Fibroblast of gingiva (primary cell): ENCODE measurements around the gene REN.

Source experiments
- DNase-seq: peaks from one replicate; pipeline ENCODE4 v3.0.0-alpha.2; 2011; ENCODE audit warnings: low read depth

Gene REN

GRCh38 chr1:204153667-204154066 lies 12.5 kb downstream of the REN start:
- DNase-seq = no peak

GRCh38 chr1:204152310-204153044 lies 13.7 kb downstream of the REN start:
- DNase-seq = no peak

- no peak for DNase-seq
These were observed 14.4 kb downstream of the REN start, which contains the start of gene ETNK2 for GRCh38 chr1:204151552-204152309. ETNK2 (minus strand) TSS chr1:204152044; CDS start chr1:204151852, 192 bp downstream.

GRCh38 chr1:204150702-204151551 lies 15.2 kb downstream of the REN start:
- DNase-seq = no peak

- DNase-seq = no peak
These were observed 16.2 kb downstream of the REN start for GRCh38 chr1:204149635-204150565.

DNA sequence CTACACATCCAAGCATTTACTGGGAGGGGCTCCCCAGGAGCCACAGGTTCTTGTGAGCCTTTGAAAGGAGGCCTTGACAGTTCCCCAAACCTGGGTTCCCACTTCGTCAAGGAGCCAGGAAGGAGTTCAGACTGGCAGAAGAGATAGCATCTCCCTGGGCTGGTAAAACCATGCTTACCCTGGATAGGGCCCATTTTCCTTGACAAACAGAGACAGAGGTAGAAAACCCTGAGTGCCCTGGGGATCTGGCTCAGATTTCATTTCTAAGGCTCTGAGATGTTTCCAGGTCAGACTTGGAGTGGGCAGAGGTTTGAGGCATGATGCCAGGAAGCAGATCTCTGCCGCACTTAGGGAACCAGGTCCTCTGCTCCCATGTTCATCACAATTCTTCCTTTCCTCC lies 17.0 kb downstream of the REN start:
- DNase-seq = no peak

DNA sequence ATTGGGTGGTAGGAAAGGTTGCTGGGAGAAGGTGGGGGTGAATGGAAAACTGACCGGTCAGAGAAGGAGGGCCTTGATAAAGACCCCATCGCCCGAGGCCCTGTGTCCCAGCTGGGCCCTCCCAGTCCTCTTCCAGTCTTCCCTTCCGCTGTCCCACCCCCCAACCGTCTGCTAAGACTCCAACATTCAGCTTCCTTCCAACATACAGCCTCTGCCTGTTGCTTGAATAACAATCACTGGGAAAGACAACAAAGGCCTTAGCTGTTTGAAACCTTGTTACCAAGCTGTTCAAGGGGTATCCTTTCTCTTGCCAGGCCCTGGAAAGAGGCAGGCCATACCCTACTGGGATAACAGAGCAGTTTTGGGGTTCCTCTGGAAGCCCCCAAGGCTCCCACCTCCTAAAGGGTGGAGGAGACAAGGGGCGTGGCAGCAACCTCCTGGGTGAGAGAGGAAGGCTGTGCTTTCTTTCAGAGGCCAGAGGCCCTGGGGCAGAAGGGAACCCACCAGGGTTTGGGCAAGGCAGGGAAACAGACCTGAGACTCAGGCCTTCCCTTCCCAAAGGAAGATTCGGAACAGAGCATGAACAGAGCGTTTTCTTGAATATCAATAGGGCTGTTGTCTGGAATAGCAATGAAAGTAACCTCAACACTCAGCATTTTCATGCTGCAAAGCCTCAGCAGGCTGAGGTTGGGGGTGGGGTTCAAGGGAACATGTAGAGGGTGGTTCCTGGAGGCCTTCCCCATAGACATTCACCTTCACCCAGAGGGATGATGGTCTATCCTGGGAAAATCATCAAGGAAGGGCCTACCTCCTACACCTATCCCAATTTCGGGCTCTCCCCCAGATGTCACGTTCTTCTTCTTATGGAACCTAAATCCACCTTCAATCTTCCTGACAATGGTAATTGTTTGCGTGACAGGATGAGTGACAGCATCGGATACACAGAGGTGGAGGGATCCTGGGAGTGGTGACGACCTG lies 18.4 kb downstream of the REN start:
- DNase-seq = no peak

GRCh38 chr1:204146965-204147364 lies 19.2 kb downstream of the REN start:
- DNase-seq = no peak

DNA sequence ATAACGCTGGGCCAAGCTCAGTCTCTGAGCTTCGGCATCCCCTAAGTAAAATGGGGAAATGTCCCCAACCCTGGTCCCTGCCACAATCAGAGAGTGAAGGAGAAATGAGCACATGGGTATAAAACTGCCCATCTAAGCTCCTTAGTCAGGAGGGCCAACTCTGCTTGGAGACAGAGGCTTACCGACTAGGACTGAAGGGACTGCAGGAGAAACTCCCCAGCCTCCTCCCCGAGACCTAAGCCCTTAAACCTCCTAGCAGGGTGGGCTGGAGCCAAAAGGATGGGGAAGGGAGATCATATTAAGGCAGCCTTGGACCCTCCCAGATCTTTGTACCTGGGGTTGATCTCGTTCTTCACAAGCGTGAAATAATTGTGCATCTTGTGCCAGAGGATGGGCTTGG lies 19.8 kb downstream of the REN start:
- DNase-seq = no peak

DNA sequence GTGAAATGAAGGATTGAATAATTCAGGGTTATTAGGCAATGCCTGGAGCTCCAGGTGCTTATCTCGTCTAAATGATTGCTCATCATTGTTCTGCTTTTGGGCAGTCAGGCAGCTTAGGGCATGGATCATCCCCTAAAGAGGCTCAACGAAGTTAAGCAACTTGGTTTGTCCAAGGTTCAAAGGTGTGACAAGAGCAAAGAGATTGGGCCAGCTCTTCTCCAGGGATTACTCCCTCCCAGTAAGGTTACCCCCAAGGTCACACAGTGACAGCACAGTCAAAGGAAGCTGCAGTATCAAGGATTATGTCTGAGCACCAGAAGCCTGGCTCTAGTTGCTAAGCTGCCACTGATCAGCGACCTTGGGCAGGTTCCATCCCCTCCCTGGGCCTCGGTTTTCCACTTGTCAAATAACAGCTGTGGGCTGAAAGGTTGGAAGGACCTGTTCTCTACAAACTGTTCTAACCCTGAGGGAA lies 21.1 kb downstream of the REN start:
- DNase-seq = no peak

DNA sequence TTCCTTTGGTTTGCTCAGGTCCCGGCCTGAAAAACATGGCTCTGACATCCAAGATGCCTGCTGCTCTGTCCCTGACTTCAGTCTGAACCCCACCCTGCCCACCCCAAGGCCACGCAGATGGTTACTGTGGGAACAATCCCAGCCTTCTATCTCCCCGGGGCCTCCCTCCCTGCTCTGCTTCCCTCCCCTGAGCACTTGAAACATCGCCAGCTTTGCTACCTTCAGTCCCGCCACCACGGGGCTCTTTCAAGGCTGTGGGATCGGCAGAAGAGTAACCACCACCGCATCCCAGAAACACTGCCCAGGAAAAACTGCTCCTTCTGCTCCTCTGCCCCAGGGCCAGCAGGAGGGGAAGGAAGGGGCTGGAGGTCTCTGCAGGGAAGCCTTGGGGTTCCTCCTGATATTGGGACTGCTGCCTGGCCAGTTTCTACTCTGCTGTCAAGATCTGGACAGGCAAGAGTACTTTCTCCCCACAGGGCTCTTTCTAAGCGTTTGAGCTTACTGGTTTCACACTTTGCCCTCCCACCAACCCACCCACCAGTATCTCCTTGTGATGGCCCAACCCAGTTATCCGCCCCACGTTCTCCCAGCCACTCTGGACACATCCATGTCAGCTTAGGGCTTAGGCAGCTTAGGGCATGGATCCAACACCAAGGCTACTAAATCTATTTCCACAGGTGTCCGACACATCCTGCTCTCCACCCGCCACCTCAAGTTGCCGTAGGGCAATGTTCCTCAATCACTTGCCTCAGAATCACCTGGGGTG lies 22.7 kb downstream of the REN start:
- no peak for DNase-seq

- no peak for DNase-seq
These were observed 23.8 kb downstream of the REN start for GRCh38 chr1:204142032-204142974.

DNA sequence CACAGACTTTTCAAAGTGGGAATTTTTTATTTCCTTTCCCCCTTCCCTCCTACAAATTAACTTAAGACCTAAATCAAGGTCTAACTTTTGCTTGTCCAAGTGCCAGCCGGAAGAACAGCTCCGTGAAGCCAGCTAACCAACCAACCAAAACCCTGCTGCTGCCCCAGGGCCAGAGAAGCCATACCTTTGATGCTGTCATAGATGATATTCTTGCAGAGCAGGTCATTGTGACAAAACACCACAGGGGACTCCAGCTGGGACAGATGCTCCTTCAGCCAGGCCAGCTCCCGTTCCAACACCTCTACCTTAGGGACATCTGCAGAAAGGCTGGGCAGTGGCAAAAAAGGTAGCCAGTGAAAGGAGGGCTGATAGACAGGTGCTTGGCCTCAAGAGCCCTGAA lies 25.0 kb downstream of the REN start:
- DNase-seq = no peak

- DNase-seq = no peak
These were observed 26.2 kb downstream of the REN start for GRCh38 chr1:204139952-204140351.

- DNase-seq = no peak
These were observed 27.0 kb downstream of the REN start for GRCh38 chr1:204139088-204139487.

- DNase-seq = no peak
These were observed 29.3 kb downstream of the REN start for GRCh38 chr1:204136814-204137213.

- no peak for DNase-seq
These were observed 32.0 kb downstream of the REN start for GRCh38 chr1:204134103-204134502.

DNA sequence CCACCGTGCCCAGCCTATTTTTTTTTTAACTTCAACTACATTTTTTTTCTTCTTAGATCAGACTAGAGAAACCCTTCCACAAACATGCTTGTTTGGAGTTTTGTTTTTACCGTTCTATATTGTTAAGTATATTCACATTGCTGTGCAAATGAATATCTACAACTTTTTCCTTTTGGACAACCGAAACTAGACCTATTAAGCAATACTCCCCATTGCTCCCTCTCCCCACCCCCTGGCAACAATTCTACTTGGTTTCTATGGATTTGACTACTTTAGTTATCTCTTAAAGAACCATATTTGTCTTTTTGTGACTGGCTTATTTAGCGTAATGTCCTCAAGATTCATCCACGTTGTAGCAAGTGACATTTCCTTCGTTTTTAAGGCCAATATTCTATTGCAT lies 33.4 kb downstream of the REN start:
- no peak for DNase-seq
